Stimulated activated CD4-positive, alpha-beta T cell treated with anti-CD3 and anti-CD28 coated beads, TNF-alpha, amount 100 ng/mL, for 24 hours (primary cell): ENCODE data around the gene SIRT6.
"Not testable (repeated sequence)": the region's sequence is repeated elsewhere in the genome, so short reads cannot be mapped to it uniquely, and the experiment has no call there.

Source experiments
- DNase-seq, 3 experiments: peaks; one replicate each; pipeline ENCODE4 v3.0.0-alpha.2; 2020; ENCODE audit warnings: low read depth in 3 of 3

Gene SIRT6

DNA sequence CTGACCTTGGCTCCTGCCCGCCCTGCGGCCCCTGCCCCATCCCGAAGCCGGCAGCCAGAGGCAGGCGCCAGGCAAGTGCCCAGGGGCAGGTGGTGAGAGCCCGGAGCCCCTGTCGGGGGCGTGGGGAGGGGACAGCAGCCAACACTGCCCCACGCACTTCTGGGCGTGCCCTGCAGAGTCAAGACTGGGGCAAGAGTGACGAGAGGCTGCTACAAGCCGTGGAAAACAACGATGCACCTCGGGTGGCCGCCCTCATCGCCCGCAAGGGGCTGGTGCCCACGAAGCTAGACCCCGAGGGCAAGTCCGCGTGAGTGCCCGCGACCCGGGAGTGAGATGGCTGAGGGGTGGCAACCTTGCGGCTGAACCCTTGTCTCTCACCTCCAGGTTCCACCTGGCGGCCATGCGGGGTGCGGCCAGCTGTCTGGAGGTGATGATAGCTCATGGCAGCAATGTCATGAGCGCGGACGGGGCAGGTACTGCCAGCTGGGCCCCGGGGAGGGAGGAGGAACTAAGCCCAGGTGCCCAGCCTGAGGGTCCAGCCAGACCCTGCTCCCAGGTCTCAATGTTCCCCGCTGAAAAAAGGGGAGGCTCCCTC, 17.4 kb upstream of the SIRT6 start:
- no peak for DNase-seq

DNA sequence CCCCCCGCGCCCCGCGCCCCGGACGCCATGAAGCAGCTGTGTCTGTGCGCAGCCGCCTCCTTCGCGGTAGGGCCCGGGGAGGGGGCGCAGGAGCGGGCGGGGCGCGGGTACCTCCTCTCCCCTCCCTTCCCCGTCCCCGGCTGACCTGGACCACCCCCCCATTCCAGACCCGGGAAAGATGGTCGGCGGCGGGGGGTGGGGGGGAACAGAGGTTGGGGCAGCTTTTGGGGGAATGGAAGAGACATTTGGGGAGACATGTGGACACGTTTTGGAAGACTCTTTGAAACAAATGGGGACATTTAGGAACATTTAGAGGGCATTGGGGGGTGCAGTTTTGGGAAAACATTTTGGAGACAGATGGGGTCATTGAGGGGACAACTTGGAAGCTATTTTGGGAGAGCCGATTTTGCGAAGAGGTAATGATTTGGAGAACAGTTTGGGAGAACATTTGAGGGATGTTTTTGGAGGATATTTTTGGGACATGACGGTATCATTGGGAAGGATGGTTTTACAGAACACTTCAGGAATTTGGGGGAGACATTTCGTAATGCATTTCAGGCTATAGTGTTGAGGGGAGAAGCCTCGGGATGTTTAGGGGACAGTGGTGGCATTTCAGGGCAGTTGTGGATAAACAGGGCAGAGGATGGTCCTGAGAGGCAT, 16.2 kb upstream of the SIRT6 start:
- DNase-seq, result no peak

DNA sequence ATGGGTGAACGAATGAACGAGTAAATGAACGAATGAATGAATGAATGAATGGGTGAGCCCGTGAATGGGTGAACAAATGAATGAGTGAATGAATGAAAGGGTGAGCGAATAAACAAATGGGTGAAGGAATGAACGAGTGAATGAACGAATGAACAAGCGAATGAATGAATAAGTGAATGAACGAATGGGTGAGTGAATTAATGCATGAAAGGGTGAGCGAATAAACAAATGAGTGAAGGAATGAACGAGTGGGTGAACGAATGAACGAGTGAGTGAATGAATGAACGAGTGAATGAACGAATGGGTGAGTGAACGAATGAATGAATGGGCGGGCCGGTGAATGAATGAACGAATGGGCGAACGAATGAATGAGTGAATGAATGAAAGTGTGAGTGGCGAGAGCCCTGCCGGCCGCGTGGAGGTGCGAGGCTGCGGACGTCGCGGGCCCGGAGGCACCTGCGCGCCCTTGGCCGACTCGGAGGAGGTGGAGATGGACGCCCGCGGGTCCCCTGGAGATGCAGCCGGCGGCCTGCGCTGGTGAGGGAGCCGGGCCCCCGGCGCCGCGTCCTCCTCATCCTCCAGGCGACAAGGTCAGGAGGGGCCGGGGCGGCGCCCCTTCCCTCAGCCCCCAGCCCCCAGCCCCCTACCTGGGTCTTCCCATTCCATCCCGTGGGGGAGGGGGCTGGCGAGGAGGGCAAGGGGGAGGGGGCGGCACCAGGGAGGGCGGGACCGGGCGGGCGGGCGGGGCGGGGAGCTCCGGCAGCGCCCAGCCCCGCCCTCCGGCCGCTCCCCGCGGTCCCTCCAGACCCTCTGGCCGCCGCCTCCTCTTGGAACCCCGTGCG, 15.5 kb upstream of the SIRT6 start:
- DNase-seq, result no peak

DNA sequence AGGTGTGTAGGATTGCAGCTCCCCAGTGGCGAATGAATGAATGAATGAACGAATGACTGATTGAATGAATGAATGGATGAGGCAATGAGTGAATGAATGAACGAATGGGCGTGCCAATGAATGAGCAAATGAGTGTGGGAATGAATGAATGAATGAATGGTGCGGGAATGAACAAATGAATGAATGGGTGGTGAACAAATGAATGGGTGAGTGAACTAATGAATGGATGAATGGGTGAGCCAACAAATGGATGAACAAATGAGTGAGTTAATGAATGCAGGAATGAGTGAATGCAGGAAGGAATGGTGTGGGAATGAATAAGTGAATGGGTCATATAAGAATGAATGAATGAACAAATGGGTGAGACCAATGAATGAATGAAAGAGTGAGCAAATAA, 14.9 kb upstream of the SIRT6 start:
- no peak for DNase-seq

DNA sequence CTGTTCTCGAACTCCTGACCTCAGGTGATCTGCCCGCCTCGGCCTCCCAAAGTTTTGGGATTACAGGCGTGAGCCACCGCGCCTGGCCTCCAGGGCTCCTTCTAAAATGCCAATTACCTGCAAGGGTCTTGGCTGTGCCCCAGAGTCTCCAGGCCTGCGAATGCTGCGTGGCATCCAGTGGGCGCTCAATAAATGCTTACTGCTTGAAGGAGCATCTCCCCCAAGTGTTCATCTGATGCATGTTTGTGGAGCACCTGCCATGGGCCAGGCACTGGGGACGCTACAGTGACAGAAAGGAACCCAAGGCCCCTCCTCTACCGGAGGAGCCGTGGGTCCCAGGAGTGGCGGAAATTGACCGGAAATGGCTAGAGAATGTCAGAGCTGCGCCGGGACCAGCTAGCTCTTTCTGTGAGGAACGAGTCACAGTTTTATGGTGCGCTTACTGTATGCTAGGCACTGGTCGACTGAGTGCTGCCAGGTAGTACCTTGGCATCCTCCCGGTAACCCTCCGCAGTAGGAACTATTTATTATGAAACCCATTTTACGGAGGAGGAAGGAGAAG, 14.3 kb upstream of the SIRT6 start:
- no peak for DNase-seq

DNA sequence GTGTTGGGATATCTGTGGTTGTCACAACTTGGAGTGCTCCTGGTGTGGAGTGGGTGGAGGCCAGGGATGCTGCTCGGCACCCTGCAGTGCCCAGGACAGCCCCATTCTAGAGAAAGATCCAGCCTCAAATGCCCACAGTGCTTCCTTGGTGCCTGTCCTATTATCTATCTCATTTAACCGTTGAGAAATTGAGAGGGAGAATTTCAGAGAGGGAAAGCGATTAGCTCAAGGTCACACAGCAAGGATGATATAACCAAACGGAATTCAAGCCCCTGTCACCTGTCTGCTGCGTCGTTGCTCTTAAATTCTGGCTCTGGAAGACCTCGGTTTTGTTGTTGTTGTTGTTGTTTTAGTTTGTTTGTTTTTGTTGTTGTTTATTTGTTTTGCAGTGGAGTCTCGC, 13.6 kb upstream of the SIRT6 start:
- no peak for DNase-seq

DNA sequence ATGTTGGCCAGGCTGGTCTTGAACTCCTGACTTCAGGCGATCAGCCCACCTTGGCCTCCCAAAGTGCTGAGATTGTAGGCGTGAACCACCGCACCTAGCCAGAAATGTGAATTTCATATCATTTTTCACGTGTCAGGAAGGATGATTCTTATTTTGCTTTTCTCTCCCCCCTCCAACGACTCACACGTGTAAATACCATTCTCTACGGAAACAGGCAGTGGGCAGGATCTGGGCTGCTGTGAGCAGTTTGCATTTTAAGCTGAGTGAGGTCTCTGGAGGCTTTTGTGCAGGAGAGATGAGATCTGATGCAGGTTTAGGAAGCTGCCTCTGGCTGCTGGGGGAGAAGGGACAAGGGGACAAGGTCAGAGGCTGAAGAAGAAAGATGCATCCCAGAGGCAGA, 12.0 kb upstream of the SIRT6 start:
- no peak for DNase-seq

DNA sequence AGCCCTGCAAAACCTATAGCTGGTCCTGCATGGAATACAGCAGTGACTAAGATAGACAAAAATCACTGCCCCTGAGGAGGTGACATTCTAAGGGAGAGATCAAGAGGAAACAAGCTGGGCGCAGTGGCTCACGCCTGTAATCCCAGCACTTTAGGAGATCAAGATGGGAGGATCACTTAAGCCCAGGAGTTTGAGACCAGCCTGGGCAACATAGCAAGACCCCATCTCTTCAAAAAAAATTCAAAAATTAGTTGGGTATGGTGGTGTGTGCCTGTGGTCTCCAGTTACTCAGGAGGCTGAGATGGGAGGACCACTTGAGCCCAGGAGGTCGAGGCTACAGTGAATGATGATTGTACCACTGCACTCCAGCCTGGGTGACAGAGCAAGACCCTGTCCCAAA, 10.2 kb upstream of the SIRT6 start:
- DNase-seq, result not testable (repeated sequence)

DNA sequence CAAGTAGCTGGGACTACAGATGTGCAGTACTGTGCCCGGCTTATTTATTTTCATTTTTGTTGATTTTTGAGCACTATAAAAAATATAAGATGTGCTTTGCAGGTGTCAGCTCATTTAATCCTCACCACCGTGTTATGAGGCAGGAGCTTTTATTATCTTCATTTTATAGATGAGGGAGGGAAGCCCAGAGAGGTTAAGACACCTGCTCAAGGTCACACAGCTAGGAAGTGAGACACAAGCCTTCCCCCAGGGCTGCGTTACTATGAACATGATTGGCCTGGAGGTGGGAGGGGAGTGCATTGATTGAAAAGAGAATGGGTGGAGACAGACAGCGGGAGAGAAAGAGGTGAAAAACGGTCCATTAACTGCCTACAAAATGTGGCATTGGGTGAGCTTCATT, 7.3 kb upstream of the SIRT6 start:
- DNase-seq, result no peak

DNA sequence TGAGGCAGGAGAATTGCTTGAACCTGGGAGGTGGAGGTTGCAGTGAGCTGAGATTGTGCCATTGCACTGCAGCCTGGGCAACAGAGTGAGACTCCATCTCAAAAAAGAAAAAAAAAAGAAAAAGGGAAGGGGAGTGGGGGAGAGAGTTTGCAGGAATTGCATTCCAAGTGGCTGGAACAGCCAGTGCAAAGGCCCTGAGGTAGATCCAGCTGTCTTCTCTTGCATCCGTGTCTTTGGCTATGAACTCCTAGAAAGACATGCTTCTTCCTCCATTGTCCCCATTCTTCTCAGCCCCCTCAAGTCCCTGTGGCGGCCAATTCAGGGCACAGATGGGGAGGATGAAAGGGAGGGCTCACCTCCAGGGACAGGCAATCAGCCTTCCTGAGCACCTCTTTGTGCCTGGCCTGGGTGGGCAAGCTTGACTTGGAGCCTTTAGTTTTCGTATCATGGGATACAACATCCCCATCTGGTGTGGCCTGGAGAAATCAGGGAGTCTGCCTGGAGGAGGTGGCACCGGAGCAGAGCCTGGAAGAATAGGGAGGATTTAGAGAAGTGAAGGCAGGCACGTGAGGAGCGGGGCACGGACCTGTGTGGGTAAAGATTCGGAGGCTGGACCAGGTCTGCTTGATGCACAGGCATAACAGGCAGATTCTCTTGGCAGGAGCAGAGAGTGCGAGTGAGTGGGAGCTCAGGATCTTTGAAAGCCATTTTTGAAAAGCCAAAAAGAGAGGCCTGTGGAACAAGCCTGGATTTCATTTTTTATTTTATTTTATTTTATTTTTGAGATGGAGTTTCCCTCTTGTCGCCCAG, 5.2 kb upstream of the SIRT6 start:
- DNase-seq, result no peak

DNA sequence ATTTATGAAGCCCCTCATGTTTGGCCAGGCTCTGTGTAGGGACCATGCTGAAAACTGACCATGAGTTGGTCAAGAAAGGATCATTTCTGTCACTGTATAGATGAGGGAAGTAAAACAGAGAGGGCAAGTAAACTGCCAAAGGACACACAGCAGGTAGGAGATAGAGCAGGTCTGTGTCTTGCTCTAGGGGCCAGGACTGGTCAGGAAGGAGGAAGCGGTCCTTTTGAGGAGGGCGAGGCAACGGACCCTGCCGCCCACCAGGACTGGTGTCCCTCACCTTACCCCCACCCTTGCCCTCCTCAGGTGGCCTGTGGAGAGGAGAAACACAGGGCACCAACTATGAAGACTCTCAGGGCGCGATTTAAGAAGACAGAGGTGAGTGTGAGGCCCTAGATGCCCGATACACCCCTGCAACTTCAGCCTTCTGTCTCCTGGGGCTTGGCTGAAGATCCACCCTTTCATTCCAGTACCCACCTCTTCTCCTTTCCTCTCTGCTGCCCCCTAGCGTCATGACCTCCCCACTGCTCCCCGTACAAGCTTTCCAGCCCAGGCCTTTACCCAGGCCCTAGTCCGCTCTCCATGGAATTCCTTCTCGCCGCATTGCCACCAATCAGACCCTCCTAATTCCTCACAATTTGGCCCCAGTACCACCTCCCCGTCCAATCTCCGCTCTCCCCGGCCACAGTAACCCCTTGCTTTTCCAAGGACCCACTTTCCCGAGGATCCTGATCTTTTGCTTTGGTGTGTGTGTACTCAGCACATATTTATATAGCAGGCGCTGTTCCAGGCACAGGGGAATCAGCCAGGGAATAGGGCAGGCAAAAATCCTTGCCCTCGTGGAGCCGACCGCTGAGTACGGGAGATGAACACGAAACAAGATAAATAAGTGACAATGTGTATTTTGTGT, 4.0 kb upstream of the SIRT6 start:
- peak; percentile 66 to 81 (median 81) for DNase-seq

DNA sequence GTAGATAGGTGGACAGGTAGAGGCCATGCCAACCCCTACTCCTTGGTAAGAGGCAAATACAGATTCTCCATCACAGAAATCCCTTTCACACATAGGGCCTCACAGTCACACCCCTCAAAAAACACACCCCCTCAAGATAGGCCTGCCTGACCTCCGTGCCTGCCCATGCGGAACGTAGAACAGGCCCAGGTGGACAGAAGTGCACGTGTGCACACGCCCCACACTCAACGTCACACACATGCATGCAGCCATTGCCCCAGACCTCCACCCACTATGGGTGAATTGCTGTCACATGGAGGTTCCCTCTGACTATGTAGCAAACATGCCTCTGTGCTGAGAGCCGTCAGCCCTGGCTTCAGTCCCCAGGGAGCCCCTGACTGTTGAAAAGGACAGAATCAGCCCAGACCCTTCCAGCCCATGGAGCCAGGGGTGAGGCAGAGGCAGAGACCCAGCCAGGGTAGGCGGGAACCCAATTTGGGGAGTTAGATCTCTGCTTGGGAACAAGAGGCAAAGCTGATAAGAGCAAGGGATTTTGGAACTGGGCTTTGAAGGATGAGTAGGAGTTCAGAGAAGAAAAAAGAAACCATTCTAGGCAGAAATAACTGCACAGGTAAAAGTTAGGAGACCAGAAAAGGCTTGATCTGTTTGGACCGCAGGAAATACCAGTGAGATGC, 3.2 kb upstream of the SIRT6 start:
- no peak for DNase-seq

DNA sequence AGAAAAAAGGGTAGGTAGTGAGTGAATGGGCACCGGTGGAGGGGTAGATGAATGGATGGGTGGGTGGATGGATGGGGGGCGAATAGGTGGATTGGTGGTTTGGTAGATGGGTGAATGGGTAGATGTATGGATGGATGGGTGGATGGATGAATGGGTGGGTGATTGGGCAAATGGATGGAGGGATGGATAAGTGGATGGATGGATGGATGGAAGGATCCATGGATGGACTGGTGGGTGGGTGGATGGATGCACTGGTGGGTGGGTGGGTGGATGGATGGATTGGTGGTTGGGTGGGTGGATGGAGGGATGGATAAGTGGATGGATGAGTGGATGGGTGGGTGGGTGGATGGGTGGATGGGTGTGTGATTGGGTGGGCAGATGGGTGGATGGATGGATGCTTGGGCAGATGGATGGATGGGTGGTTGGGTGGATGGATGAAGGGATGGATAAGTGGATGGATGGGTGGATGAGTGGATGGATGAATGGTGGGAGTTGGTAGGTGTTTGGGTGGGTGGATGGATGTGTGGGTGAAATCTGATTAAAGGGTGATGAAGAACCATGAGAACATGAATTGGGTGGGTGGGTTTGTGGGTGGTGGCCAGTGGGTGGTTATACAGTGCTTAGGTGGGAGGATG, 2.5 kb upstream of the SIRT6 start:
- no peak for DNase-seq

DNA sequence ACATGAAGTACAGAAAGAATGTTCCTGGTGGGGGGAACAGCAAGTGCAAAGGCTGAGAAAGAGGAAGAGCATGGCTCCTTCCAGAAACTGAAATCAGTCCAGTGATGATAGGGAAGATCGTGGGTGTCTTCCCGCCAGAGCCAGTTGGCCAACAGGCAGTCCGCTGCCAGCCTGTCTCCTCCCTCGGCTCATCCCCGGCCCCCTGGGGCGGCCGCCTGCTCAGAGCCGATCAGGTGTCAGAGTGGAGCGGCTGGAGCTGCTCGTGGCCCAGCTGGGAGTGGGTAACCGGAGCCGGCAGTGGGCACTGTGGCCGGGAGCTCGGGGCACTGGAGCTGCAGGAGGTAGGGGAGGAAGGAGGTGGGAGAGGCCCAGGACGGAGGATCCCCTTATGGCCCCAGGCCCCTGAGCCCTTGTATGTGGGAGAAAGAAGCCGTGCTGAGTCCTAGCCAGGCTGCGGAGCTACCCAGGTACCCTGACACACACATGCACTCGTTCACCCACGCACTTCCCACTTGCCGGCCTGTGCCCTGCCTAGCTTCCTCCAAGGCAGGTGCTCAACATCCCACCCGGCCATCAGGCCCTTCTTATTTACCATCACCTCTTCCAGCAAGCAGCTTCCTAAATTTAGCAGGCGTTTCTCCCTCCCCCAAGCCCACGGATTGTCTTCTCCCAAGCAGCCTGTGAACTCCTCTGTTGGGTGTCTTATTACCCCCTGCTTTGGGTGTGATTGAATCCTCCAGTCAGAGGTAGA, 1.8 kb upstream of the SIRT6 start:
- DNase-seq, result no peak

DNA sequence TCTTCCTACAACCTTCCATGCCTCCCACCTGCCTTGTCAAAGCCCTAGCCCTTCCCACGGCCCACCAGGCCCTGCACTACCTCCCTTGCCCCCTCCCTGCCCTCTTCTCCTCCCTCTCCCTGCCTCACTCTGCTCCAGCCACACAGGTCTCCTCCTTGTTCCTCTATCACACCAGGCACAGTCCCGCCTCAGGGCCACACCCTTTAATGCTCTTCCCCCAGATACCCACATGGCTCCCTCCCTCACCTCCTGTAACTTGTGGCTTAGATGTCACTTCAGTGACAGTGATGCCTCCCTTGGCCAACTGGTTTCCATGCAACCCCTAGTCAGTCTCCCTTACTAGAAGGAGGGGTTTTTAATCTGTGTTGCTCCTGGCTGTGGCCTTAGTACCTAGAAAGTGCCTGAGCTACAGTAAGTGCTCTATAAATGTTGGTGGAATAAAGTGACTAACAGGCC, 1.3 kb downstream of the SIRT6 start:
- DNase-seq, result no peak

DNA sequence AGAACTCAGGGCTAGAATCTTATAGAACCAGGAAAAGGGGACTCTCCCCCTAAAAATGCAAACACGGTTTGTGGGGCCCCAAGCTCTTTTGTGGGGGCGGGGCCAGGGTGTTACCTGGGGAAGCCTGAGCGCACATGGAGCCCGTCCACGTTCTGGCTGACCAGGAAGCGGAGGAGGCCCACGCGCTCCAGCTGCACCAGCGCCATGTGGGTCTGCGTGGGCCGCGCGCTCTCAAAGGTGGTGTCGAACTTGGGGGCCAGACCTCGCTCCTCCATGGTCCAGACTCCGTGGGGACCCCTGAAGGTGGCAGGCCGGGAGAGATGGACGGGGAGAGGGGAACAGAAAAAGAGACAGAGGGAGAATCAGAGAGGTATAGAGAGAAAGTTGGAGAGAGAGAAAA, 3.4 kb downstream of the SIRT6 start:
- no peak for DNase-seq

DNA sequence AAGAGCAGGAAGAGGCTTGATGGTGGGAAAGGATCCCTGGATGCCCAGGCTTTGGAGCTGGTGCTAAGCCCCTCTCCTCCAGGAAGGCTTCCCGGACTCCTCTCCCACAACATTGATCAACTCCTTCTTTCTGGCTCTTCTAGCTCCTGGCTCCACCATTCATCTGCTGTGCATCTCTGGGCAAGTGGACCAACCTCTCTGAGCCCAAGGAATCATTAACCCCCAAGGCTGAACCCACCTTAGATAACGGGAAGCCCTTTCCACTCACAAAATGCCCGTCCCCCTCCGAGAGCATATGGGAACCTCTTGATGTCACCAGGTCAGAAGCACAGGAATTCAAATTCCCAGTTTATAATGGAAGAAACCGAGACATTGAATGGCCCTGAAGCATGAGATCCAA, 5.2 kb downstream of the SIRT6 start:
- DNase-seq, result no peak

DNA sequence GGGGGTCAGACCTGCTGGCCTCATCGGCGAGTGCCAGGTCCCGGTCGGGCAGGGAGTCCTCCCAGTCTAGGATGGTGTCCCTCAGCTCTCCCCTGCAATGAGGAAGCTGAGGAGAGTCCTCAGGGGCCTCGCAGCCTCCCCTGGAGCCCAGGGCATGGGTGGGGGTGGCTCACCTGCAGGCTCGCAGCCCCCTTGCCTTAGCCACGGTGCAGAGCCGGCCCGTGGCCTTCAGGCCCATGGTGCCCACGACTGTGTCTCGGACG, 6.8 kb downstream of the SIRT6 start:
- no peak for DNase-seq
